GM13976 (cell line): ENCODE data around the gene COL4A2.

Experiments
- DNase-seq: peaks from one replicate; pipeline ENCODE4 v3.0.0; 2012; ENCODE audit warnings: low spot score
- CTCF ChIP-seq: IDR thresholded peaks from 2 replicates; pipeline ENCODE4 v1.5.1; 2012; ENCODE audit warnings: borderline replicate concordance, mild to moderate bottlenecking; ENCODE audit not compliant: insufficient read depth; ENCODE audit errors: extremely low read depth, missing control alignments, control extremely low read depth
- in situ Hi-C: fragments of 300-500 bp; cut with MboI; formaldehyde crosslinking; loops from one replicate; pipeline ENCODE4 v1.12.0; 2022; ENCODE audit warnings: low sequenced_read_pairs, mixed read lengths, inconsistent platforms; ENCODE audit not compliant: unreplicated experiment

COL4A2 gene

GRCh38 chr13:110300090-110300815 lies 6.8 kb upstream of the COL4A2 start:
- no peak for DNase-seq
- TF ChIP-seq CTCF = no peak
- in situ Hi-C loops = no loop called here

- DNase-seq = no peak
- in situ Hi-C loops = no loop called here
- TF ChIP-seq CTCF = no peak
Measured at GRCh38 chr13:110301083-110301482, 6.0 kb upstream of the COL4A2 start.

- in situ Hi-C loops = no loop called here
Measured at GRCh38 chr13:110301606-110302553, 5.2 kb upstream of the COL4A2 start.

GRCh38 chr13:110302997-110303396 lies 4.1 kb upstream of the COL4A2 start:
- TF ChIP-seq CTCF = no peak
- in situ Hi-C loops = no loop called here
- no peak for DNase-seq

More at GRCh38 chr13:110301606-110302553, 5.2 kb upstream of the COL4A2 start:
- no peak for DNase-seq
- TF ChIP-seq CTCF = no peak

- in situ Hi-C loops = no loop called here
- no peak for TF ChIP-seq CTCF
- no peak for DNase-seq
Measured at GRCh38 chr13:110303644-110304043, 3.4 kb upstream of the COL4A2 start.

GRCh38 chr13:110304256-110304655 lies 2.8 kb upstream of the COL4A2 start:
- in situ Hi-C loops = no loop called here
- DNase-seq = no peak
- TF ChIP-seq CTCF = no peak
